ENCODE measurements around the gene OPCML.

Gene OPCML

DNA sequence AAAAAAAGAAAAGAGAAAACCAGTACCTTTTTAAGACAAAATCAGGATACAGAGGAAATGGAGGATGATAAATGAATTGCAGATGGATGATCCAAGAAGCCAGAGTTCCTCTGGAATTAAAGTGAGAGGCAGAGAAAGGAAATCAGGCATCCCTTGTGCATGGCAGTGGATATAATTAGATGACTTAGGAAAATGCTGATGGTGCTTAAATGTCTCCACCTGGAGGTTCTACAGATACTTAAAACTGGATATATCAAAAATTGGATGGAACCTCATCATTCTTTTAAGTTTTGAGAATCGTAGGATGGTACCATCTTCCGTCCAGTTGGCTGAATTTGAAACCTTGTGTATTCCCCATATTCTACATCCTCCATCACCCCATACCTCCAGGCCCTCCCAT is 1121.9 kb downstream of the OPCML start:
- no peak for TF ChIP-seq CTCF (IDR thresholded peaks at IDR 0.05)

- no peak for TF ChIP-seq CTCF (IDR thresholded peaks at IDR 0.05)
Observed at GRCh38 chr11:132409573-132410355, 1122.5 kb downstream of the OPCML start.

DNA sequence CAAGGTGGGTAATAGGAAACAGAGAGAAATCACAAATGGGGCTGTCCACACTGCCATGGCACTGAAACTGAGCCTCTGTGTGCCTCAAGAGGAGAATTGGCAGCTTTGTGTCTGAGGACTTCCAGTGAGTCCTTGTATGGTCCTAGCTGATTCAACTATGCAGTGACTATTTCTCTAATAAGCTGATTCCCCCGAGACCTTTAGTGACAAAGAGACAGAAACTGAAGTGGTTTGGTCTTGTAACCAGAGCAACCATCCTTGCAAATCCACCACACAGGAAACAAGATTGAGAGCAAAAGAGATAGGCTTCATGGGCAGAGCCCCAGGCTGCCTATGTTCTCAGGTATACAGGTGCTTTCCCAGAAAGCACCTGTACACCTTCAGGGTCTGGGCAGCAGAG is 1123.4 kb downstream of the OPCML start:
- TF ChIP-seq CTCF (IDR thresholded peaks at IDR 0.05) = no peak

- no peak for TF ChIP-seq CTCF (IDR thresholded peaks at IDR 0.05)
Observed at GRCh38 chr11:132405728-132406127, 1126.6 kb downstream of the OPCML start.

DNA sequence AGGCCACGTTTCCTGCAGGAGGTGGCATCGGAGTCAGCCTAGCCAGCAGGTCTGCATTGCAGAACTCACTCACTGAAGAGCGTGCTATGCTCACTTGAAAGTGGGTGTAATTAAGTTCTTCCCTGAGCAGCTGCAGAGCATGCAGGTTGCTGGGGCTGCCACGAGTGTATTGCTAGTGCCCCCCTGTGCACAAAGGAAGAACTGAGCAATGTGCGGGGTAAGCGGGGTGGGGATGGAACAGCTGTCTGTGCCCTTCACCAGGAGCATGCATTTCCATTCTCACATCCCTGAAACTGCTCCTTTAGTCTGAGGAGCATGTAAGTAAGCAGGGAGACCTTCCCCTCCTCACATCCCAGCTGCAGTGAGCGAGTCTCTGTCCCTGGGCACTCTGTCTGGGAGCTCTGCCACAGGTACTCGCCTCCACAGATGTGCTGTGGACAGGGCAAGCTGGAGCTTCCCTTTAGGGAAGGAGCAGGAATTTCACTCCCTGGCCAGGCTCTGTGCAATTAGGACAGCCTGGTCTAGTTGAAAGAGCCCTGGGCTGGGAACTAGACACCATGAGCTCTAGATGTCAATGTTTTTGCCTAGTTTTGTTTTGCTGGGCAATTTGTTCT is 1130.1 kb downstream of the OPCML start:
- no peak for TF ChIP-seq CTCF (IDR thresholded peaks at IDR 0.05)

GRCh38 chr11:132396318-132396717 is 1136.0 kb downstream of the OPCML start:
- no peak for TF ChIP-seq CTCF (IDR thresholded peaks at IDR 0.05)

- TF ChIP-seq CTCF (IDR thresholded peaks at IDR 0.05) = no peak
Observed at GRCh38 chr11:132395434-132395833, 1136.9 kb downstream of the OPCML start.
